Keratinocyte (primary cell): ENCODE data around the gene PTPRD. TPM values are rescaled to one million over a fixed set of nuclear protein-coding genes. Genes with fewer than 3 reads are reported as not detected.

Experiments used
- DNase-seq: peaks from one replicate; pipeline ENCODE4 v3.0.0-alpha.2; 2011; ENCODE audit warnings: low read depth, missing footprints, low spot score
- FAIRE-seq: peaks from 2 replicates; lab custom pipeline; 2011; peaks lifted over from hg19 to GRCh38; lab: Jason Lieb, UNC
- H2AFZ ChIP-seq: 2 replicates; pipeline ENCODE4 v1.6.0; 2012; ENCODE audit warnings: low read length, control low read depth, inconsistent platforms; ENCODE audit not compliant: control insufficient read depth
- H3K27ac ChIP-seq: 2 replicates; pipeline ENCODE4 v1.5.1; 2011; ENCODE audit warnings: low read length; ENCODE audit not compliant: control insufficient read depth, insufficient read depth
- H3K27me3 ChIP-seq: 3 replicates; pipeline ENCODE4 v1.6.0; 2011; ENCODE audit warnings: low read length; ENCODE audit not compliant: control insufficient read depth, insufficient read depth; ENCODE audit errors: extremely low read depth
- H3K36me3 ChIP-seq, 2 experiments: 2 replicates in 1 of 2; 3 replicates in 1 of 2; pipeline ENCODE4 v1.5.1; 2011; ENCODE audit warnings: low read length in 2 of 2, mild to moderate bottlenecking in 1 of 2; ENCODE audit not compliant: control insufficient read depth in 2 of 2, insufficient read depth in 2 of 2; ENCODE audit errors: extremely low read depth in 1 of 2
- H3K4me1 ChIP-seq: 3 replicates; pipeline ENCODE4 v1.5.1; 2011; ENCODE audit warnings: low read length; ENCODE audit not compliant: control insufficient read depth, insufficient read depth; ENCODE audit errors: extremely low read depth
- H3K4me2 ChIP-seq: 3 replicates; pipeline ENCODE4 v1.6.0; 2011; ENCODE audit warnings: low read depth, low read length; ENCODE audit not compliant: control insufficient read depth, insufficient read depth; ENCODE audit errors: extremely low read depth
- H3K4me3 ChIP-seq, 3 experiments: fragments of 200-600 bp in 1 of 3; sonication (generic) in 1 of 3; 2 replicates in 2 of 3; 3 replicates in 1 of 3; pipeline ENCODE4 v1.5.1; 2011 to 2016; ENCODE audit warnings: low read length in 3 of 3, mild to moderate bottlenecking in 3 of 3, control low read depth in 2 of 3, inconsistent platforms in 1 of 3, low read depth in 1 of 3, mixed read lengths in 1 of 3, mixed run types in 1 of 3, moderate library complexity in 1 of 3; ENCODE audit not compliant: control insufficient read depth in 2 of 3, insufficient read depth in 2 of 3; ENCODE audit errors: extremely low read depth in 1 of 3
- H3K79me2 ChIP-seq: 2 replicates; pipeline ENCODE4 v1.6.0; 2012; ENCODE audit warnings: low read length; ENCODE audit not compliant: control insufficient read depth, insufficient read depth
- H3K9ac ChIP-seq: 3 replicates; pipeline ENCODE4 v1.6.0; 2011; ENCODE audit warnings: low read length; ENCODE audit not compliant: control insufficient read depth, insufficient read depth; ENCODE audit errors: extremely low read depth
- H3K9me1 ChIP-seq: 3 replicates; pipeline ENCODE4 v1.6.0; 2011; ENCODE audit warnings: low read length; ENCODE audit not compliant: control insufficient read depth, insufficient read depth; ENCODE audit errors: extremely low read depth
- H3K9me3 ChIP-seq: 2 replicates; pipeline ENCODE4 v1.5.1; 2012; ENCODE audit warnings: low read depth, low read length; ENCODE audit not compliant: control insufficient read depth
- H4K20me1 ChIP-seq: 3 replicates; pipeline ENCODE4 v1.6.0; 2011; ENCODE audit warnings: low read length; ENCODE audit not compliant: control insufficient read depth, insufficient read depth; ENCODE audit errors: extremely low read depth
- CTCF ChIP-seq, 3 experiments: IDR thresholded peaks in 1 of 3; conservative IDR thresholded peaks in 1 of 3; optimal IDR thresholded peaks in 1 of 3; 2 replicates in 2 of 3; 3 replicates in 1 of 3; pipeline versions ENCODE3 to v1.5.1; 2011; ENCODE audit warnings: low read length in 3 of 3, mild to moderate bottlenecking in 3 of 3, moderate library complexity in 2 of 3, control low read depth in 1 of 3, inconsistent platforms in 1 of 3; ENCODE audit not compliant: insufficient read depth in 2 of 3; ENCODE audit errors: extremely low read depth in 1 of 3
- EZH2 ChIP-seq: IDR thresholded peaks from one replicate; pipeline ENCODE4 v1.6.1; 2012; ENCODE audit warnings: inconsistent platforms, mild to moderate bottlenecking, low read length, moderate library complexity
- dilution Hi-C: fragments of 300-500 bp; cut with MboI; formaldehyde crosslinking; loops from one replicate; pipeline ENCODE4 v1.7.0; 2020; ENCODE audit warnings: low sequenced_read_pairs; ENCODE audit not compliant: extremely low pct_ligation_motif_present
- polyA plus RNA-seq, 5 experiments: library from polyadenylated mRNA; depleted of rRNA in 3 of 5; stranded (reverse) in 3 of 5; stranded (forward) in 1 of 5; unstranded in 1 of 5; fragments of >200 nt; gene quantifications; 1 replicate in 1 of 5; 2 replicates in 3 of 5; 3 replicates in 1 of 5; pipeline versions ENCODE4 v1.2.1 to v1.2.3, GENCODE V29; 2011 to 2012; ENCODE audit warnings: missing spikeins in 2 of 5, low read depth in 1 of 5, low replicate concordance in 1 of 5

PTPRD gene
- polyA plus RNA-seq, 1 donor (not counting 4 experiments of a cell fraction or from before 2014, with no cell fraction given), result 0.10 TPM

- Histone ChIP-seq H3K27ac (no peak overlapping the region), H3K9me1 (no peaks in the 10 kb centered on the region), H2AFZ (no peak overlapping the region), H3K9ac (no peak overlapping the region), H3K79me2 (no peaks in the 10 kb centered on the region), H3K9me3 (no peaks in the 10 kb centered on the region), H3K4me3 (no peak overlapping the region), H3K27me3 (no peaks in the 10 kb centered on the region), H3K4me1 (no peaks in the 10 kb centered on the region), H4K20me1 (no peaks in the 10 kb centered on the region), H3K4me2 (no peak overlapping the region), H3K36me3 (no peaks in the 10 kb centered on the region)
- dilution Hi-C loops, result no loop called here
- TF ChIP-seq EZH2 (no peak), CTCF (optimal IDR thresholded peaks at IDR 0.05 in 1 of 3, IDR thresholded peaks at IDR 0.05 in 1 of 3, conservative IDR thresholded peaks at IDR 0.05 in 1 of 3; ENCODE audit: extremely low read depth in 1 of 3, insufficient read depth in 2 of 3, low read length in 3 of 3) (peak; percentile 25 to 56 (median 36))
- FAIRE-seq, result no peak
- no peak for DNase-seq
These were observed 2126.7 kb downstream of the PTPRD start for GRCh38 chr9:8486095-8486494.

- H3K79me2 ChIP-seq, result no peaks in the 10 kb centered on the region
- FAIRE-seq (no peak), DNase-seq (no peak)
- no peaks in the 10 kb centered on the region for H3K36me3 ChIP-seq
- H3K9ac ChIP-seq, result no peak overlapping the region
- no peaks in the 10 kb centered on the region for H4K20me1 ChIP-seq
- dilution Hi-C loops, result no loop called here
- H3K4me1 ChIP-seq, result no peaks in the 10 kb centered on the region
- no peaks in the 10 kb centered on the region for H3K27me3 ChIP-seq
- H3K9me3 ChIP-seq, result no peaks in the 10 kb centered on the region
- no peak overlapping the region for H3K27ac ChIP-seq
- no peak overlapping the region for H3K4me3 ChIP-seq
- H2AFZ ChIP-seq, result no peak overlapping the region
- H3K4me2 ChIP-seq, result no peak overlapping the region
- H3K9me1 ChIP-seq, result no peaks in the 10 kb centered on the region
- TF ChIP-seq EZH2 (no peak), CTCF (optimal IDR thresholded peaks at IDR 0.05 in 1 of 3, IDR thresholded peaks at IDR 0.05 in 1 of 3, conservative IDR thresholded peaks at IDR 0.05 in 1 of 3; ENCODE audit: extremely low read depth in 1 of 3, insufficient read depth in 2 of 3, low read length in 3 of 3) (no peak)
These were observed 2128.1 kb downstream of the PTPRD start for GRCh38 chr9:8484597-8485191.
